NOMO-1 (cell line): ENCODE results near the gene CAPZB.

Experiments used
- DNase-seq, 2 experiments: peaks; one replicate each; lab custom pipeline; 2025; ENCODE audit not compliant: unreplicated experiment in 2 of 2; lab: John Stamatoyannopoulos, UW

The CAPZB gene

DNA sequence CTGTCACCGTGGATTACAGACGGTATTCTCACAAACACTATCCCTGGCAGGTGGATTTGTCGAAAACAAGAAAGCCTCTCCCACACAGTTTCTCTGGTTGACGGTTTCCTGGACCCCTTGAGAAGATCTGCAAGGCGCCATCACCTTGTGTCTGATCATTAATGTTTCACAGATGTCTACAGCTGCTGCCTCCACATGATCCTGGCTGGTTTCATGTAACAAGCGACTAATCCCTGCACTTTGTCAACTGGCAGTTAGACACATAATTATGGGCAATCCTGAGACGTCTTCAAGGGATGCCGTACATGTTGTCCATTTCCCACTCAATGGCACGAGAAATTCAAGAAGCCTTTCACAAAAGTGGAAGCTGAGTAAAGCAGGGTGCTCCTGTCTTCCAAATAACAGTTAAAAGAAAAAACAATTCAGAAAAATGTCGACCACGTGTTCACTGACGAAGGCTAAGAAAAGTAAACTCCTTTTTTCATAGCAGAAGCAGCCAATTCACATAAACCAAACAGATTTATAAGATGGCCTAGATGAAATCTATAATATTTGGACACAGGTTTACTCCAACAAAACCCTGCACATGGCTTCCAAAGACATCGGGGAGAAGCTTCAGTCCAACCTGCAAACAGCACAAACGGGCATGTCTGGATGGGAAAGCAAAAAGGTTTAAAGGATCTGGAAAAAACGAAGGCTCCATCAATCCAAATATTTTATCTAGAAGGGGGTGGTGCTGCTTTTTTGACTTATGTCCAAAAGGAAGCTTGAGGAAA is 52.2 kb downstream of the CAPZB start:
- DNase-seq, result no peak

DNA sequence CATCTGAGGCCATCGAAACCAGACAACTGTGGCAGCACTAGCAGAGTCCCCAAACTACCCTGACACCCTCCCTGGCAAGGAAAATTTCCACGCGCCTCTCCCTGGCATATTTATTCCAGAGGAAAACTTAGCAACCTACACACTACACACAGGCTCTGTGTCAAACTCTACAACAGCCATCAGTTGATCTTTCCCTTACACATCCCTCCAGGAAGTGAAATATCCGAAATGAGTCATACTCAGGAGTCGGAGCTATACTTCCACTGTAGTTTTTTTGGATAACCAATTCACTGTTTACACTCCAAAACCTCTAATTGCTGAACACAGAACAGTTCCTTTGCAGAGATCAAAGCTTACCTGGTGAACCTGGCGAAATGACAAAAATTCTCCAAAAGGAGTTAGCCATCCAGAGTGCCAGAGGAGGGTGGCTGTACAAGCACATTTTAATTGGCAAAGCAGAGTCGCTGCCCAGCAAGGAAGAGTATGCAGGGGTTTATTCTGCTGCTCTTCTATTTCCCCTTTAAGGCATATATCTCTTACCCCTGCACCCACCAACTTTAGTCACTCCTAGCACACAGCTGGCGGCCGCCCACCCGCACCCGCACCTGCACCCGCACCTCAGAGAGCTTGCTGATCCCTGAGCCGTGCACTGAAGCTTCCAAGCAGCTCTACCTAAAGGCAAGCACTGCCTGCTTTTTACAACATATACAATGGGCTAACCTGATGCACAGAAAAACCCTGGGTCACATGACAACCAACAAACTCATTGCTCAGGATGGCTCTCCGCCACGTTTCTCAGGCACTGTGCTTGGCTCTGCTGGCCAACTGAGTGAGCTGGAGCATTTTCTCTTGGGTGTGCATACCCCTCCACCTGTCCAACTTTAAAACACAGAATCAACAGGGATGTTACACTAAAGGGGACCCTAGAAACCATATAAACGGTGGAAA is 54.9 kb downstream of the CAPZB start:
- DNase-seq, result no peak

DNA sequence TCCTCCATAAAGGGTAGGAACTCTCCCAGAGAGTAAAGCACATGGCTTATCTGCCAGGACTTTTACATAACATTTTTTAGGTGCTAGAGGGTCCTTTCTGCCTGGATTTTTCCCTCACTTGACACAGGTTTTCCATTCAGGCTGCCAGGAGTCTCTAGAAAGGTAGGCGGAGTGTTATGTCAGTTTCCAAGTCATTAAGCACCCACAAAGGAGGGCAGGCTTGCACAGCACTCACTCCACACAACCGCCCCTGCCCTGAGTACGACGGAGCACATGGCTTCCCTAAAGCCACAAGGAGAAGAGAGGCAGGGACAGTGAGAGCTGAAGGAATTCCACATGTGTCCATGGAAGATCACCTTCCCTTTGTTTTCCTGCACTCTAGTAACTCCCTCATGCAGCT is 55.7 kb downstream of the CAPZB start:
- no peak for DNase-seq

DNA sequence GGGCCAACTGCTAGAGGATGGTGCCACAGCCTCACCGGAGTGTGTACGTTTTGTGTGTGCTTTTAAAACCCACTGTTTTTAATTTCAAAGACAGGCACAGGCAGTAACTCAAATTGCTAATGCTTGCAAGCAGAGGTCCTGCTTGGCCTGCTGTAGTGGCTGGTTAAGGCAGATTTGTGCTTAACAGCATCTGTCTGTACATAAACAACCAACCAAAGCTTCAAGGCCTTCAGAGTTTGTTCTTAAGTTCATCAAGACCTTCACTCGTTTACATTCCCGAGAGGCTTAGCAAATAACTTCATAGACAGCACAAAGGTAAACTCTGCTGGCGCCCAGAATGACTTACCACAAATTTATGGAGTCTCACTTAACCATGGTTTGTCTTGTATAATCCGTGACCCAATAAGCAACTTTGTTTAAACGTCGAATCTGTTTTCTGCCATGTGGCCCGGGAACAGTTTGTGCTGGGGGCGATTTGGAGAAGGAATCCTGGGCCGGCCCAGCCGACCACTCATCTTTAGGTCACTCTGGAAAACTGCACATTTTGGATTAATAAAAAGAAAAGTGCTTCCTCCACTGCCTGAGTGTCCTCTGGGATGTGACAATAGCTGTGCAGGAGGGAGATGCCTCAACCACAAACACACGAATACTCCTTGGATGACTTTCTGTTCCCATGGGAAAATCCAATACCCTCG is 58.1 kb downstream of the CAPZB start:
- no peak for DNase-seq

DNA sequence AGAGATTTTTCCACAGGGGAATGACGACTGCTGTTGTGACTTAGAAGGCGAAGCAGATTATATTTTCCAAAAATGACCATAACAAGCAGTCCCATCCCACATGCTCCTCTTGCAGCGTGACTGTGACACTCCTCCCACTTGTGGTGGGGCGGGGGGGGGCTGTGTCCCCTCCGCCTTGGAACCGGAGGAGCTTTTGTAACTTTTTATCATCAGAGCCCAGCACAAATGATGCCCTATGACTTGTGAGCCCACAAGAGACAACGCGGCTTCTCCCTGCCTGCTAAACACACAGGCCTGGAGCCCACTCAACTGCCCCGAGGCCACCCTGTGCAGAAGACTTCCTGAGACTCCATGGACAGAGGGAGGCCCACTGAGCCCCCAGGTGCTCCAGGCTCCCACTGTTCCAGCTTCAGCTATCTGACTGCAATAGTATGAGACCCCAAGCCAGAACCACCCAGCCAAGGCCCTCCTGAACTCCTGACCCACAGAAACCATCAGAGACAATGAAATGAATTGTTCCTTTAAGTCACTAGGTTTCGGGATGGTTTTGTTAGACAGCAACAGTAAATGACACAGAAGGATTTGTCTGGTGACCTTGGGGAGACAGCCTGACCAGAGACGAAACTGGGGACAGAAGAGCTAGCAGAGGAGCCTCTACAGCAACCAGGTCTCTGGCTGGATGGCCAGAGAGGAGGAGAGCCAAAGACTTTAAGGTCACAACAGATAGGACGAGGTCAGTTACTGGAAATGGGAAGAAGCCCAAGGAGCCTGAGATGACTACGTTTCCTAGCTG is 58.8 kb downstream of the CAPZB start:
- no peak for DNase-seq

DNA sequence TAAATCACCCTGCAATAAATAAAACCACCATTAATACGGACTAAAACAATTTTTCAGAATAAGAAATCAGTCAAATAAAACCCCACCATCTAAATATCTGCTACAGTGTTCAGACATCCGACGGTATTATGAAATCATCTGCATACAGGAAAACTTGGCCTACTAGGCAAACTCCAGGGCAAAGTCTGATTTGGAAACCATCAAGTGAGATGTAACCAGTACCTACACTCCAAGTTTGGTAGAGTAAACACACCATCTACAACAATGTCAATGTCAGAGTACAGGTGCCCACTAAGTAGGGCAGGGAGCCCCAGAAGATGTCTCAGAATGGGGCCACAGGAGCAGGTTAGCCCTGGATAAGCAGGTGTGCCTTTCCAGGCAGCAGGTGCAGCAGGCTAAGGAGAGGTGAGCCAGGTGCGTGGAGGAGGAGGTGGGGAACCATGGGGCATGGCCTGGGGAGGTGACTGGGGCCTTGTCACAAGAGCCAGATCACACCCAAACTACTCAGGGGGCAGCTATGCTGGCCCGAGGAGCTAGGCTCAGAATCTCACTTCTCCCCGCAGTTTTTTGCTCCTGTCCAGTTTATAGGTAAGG is 59.6 kb downstream of the CAPZB start:
- DNase-seq, result no peak

DNA sequence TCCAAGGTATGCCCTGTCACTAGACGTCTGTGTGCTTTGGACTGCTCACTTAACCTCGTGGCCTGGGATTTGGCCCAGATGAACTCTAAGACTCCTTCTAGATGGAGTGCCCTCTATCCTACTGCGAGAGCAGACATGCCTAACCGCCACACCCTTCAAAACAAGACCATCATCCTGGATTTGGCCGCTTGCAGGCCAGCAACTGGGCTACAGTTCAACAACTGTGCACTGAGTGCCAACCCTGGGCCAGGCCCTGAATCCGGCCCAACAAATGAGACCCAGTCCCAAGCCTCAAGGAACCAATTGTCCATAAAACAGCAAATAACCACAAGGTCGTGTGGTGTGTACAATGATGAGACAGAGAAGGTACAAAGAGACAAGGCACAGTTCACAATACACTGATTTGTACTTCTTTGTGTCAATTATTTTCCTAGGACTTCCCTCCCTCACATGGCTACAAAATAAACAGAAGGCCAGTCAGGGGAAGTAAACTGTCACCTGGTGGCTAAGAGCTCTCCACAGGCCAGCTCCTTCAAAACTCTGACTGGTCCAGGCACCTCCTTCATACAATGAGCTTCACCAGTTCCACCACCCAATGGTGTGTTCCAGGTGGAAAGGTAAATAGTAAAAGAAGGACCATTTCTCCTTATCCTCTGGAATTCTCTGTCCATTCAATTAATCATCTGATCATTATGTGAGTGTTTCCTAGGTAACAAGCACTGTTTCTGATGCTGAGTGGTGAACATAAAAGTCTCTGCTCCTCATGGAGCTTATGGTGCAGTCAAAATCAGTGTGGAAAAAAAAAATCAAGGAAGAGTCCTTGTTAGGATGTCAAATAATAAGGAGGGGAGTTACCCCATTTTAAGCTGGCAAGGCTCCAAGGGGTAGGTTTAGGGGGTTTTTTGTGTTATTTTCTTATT is 60.4 kb downstream of the CAPZB start:
- no peak for DNase-seq

DNA sequence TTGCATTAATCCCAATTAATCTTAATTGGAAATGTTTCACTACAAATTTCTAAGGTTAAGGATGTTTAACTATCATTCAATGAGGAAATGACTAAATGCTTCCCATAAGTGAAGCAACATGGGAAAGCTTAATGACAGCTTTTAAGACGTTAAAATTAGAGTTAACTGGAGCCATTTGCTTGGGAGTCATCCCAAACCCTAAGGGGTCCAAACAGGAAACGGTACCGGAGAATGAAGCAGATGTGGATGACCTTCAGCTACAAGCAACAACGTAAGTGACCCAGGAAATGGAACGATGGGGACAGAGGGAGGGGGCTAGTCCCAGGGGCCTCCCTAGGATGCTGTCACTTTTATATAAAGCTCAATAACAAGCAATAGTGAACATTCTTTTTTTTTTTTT is 62.2 kb downstream of the CAPZB start:
- DNase-seq, result no peak

DNA sequence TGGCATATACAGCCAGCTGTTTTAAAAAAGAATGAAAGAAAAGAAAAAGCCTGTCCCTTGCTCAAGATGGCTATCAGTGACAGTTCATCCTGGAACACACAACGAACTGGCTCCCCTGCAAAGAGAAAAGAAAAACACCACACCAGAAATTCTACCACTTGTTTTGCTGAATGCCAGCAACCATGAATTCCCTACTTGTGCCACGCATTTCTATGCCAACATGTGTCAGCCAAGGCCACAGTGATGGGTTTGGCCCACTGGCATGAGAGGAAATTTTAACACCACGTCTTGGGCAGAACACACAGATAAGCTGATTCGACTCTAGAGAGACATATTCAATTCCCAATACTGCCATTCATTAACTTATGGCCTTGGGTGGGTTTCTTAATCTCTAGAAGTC is 64.0 kb downstream of the CAPZB start:
- no peak for DNase-seq

DNA sequence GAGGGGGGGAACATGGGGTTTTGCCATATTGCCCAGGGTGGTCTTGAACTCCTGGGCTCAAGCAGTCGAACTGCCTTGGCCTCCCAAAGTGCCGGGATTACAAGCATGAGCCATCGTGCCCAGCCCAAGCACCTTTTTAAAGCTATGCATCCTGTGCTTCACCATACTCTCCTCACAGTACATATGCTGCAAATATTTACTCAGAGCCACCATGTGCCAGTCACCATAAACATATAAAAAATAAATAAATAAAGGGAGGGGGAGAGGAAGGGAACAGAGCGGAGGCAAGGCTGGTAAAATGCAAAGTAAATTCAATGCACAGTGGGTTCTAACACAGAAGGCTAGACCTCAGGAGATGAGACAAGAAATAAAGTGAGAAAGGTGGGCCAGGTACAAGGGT is 64.7 kb downstream of the CAPZB start:
- no peak for DNase-seq

DNA sequence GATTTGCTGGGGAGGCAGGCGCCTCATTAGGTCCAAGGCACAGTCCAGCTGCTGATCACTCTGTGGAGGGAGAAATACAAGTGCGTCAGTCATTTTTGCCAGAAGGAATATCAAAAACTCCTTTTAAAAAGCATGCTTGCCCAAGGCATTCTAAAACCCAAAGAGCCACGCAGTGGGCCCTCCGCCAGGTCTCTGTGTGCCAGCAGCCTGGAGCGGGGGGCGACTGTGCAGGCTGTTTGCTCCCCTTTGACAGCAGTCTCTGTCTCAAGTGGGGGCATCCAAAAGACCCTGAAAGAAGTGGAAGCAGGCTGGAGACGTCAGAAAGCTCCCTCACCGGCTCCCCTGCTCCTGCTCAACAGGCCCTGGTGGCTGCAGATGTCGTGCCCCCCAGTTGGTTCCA is 65.6 kb downstream of the CAPZB start:
- no peak for DNase-seq

DNA sequence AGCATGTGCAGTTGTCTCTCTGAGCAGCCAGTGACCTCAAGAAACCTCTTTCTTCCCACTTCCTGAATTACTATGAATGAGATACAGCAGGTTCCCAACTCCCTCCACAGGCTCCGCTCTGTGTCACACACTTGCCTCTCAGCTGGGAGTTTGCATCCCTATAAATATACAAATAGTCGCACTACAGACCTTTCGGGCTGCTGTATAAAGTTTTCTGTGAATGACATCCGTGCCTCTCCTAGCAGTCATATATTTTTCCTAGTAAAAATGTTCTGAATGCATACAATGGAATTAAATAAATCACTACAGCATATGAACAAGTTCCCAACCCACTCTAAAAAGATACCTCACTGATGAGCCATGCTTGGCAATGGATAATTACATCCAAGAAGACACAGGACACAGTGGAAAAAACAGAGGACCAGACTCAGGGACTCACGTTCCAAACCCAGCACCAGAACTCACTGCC is 66.8 kb downstream of the CAPZB start:
- no peak for DNase-seq

DNA sequence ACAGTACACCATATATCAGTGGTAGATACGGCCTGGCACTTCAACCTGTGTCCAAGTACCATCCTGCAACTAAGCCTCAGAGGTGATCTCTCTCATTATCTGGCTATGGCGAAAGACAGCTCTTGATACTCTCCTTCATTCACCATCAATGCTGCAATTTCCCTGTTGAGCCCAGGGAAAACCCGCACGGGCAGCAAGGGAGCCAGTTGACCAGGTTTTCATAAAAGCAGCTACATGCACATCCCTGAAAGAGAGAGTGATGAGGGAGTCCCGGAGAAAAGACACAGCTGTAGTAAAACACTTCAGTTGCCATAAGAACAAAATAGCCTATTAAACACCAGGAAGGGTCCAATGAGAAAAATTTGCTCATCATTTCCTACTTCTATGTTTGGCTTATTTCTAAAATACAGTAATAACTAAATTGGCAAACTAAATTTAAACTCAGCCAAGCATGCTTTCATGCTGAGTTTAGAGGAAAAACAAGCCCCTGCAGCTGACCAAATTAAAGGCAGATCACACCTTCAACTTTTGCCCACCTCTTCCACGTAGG is 68.3 kb downstream of the CAPZB start:
- no peak for DNase-seq

DNA sequence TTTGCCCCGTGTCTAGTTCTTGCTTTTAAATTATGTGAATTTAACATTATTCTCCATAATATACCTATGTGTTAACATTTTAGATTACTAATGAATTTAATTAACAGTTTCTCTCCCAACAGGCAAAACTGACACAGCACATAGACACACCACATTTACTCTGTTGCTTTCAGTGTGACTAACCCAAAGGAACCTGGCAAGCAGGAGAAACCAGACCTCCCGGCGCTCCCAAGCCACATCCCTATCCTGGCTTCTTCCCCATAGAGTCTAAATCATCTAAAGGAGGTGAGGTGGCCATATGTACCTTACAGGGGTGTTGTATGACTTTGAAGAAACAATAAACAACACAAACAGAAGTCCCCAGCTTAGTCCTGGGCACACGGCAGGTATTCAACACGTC is 69.2 kb downstream of the CAPZB start:
- no peak for DNase-seq

DNA sequence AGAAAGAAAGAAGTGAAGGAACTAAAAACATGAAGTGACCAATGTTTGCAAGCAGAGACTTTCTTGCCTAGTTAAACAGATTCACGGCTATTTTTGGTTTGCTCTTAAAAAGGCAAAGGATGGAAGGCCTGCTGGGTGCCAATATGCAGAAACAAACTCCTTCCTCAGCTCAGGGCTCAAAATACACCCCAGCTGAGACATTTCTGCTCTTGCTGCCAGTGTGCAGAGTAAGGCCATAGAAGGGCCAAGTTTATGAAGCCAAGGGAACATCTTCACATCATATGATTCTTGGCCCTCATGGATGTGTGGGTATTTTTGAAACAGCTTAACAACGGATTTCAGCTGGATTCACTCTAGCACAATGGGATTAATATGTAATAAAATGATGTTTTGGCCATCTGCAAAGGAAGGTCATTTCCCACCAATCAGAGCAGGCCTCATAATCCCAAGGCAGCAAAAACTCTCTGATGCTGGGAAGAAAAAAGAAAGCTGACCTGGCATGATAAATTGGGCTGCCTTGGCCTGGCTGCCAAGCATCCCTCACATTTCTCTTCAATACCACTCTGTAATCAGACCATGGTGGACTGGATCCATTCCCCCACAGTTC is 70.7 kb downstream of the CAPZB start:
- DNase-seq, result no peak

DNA sequence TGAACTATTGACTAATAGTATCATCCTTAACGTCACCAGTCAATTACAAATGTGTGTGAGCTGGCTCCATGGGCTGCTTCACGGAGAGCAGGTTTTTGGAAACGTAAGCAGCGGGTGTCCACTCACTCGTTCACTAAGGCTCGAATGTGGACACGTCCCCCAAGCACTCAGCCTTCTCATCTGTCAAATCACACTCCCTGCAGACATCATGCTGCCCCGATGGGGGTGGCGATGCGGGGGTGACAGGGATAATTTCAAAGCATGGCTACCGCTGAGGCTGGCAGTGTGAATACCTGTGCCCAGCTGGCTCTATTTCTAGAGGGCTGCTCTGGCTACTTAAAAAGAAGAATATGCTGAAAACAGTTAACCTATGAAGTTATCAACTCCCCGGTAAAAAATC is 71.3 kb downstream of the CAPZB start:
- no peak for DNase-seq

DNA sequence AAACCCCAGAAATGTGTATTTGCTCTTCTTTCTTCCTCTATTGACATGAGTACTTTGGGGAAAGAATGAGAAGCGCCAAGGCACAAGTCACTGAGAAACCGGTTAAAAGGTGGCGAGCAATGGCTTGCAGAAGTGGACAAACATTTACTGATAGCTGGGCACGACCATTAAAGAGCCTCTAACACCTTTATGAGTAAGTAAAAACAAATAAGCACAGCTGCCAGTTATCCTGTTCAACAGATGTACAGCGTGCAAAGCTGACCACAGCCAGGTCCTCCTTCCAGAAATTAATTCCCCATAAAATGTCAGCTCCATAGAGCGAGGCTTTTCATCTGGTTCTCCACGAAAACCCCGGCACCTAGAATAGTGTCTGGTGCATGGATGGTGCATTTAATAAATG is 72.7 kb downstream of the CAPZB start:
- DNase-seq, result no peak

DNA sequence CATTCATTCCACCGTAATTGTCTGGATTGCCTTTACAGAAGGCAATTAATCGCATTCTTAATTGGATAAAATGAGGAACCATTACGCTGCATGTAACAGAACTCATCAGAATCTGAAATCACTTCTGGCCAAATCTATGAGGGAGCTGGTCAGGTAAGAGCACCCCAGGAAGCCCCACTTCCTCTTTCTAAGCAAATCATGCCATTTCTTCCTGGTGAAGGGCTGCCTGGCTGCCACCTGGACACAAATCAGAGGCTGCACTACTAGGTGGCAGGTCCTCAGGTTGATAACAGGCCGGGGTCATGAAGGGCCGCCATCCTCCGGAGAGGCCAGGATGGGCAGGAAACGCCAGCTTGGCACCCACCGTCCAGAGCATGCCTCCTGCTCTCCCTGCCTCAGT is 73.7 kb downstream of the CAPZB start:
- DNase-seq, result no peak
